Subcutaneous abdominal adipose tissue (tissue), 5 donors: Measurements from ENCODE around the gene NKD1.

Experiments
- H3K27ac ChIP-seq: one replicate; pipeline ENCODE4 v1.7.0; 2013; ENCODE audit warnings: low read depth, mild to moderate bottlenecking, inconsistent platforms, low read length, moderate library complexity
- H3K27me3 ChIP-seq, 5 donors: one replicate each; pipeline ENCODE4 v1.7.0; 2013; ENCODE audit warnings: low read length in 5 of 5, inconsistent platforms in 1 of 5; ENCODE audit not compliant: control insufficient read depth in 5 of 5, insufficient read depth in 4 of 5
- H3K36me3 ChIP-seq, 5 donors: one replicate each; pipeline ENCODE4 v1.7.0; 2013; ENCODE audit warnings: low read length in 5 of 5; ENCODE audit not compliant: control insufficient read depth in 5 of 5, insufficient read depth in 5 of 5
- H3K4me1 ChIP-seq, 5 donors: one replicate each; pipeline ENCODE4 v1.7.0; 2013; ENCODE audit warnings: low read length in 5 of 5, mild to moderate bottlenecking in 3 of 5, moderate library complexity in 1 of 5; ENCODE audit not compliant: control insufficient read depth in 5 of 5, insufficient read depth in 5 of 5
- H3K4me3 ChIP-seq, 5 donors: one replicate each; pipeline ENCODE4 v1.7.0; 2013; ENCODE audit warnings: low read length in 5 of 5, low read depth in 1 of 5
- H3K9ac ChIP-seq, 5 donors: one replicate each; pipeline ENCODE4 v1.7.0; 2013; ENCODE audit warnings: low read length in 5 of 5, mild to moderate bottlenecking in 4 of 5, moderate library complexity in 3 of 5
- H3K9me3 ChIP-seq, 5 donors: one replicate each; pipeline ENCODE4 v1.7.0; 2013; ENCODE audit warnings: low read length in 5 of 5; ENCODE audit not compliant: control insufficient read depth in 5 of 5
- donor health status: healthy.
- donor health status: healthy.
- donor health status: healthy.
- donor health status: healthy.
- donor health status: healthy.

NKD1 gene

DNA sequence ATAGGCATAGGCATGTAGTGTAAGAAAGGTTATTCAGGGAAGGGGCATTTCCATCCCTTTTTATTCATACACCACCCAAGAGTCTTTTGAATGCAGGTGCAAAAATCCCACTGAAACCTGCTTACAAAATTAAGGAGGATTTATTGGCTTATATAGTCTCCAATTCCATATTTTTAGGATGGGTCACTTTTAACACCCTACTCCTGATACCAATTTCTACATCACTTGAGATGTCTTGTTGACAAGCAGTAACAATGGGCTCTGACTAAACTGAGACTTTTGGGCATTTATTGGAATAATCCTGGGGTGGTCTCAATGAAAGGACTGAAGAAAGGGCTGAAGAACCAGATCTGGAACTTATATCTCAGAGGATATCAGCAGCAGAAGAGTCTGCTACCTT is 18.9 kb upstream of the NKD1 start:
- Histone ChIP-seq H3K4me1 (no peaks in the 10 kb centered on the region), H3K27me3 (peaks cover 0 to 8% (median 0%) of the 10 kb centered on the region in 5 donors), H3K36me3 (no peaks in the 10 kb centered on the region), H3K9me3 (peaks cover 4 to 19% (median 14%) of the 10 kb centered on the region in 5 donors), H3K4me3 (no peak overlapping the region), H3K27ac (no peak overlapping the region), H3K9ac (no peak overlapping the region)

GRCh38 chr16:50530277-50531236 is 17.6 kb upstream of the NKD1 start:
- H3K9ac ChIP-seq = no peak overlapping the region
- no peak overlapping the region for H3K4me3 ChIP-seq
- peaks cover 4 to 21% (median 18%) of the 10 kb centered on the region in 5 donors for H3K9me3 ChIP-seq
- H3K27me3 ChIP-seq = peaks cover 0 to 8% (median 0%) of the 10 kb centered on the region in 5 donors
- H3K36me3 ChIP-seq = no peaks in the 10 kb centered on the region
- no peak overlapping the region for H3K27ac ChIP-seq
- H3K4me1 ChIP-seq = no peaks in the 10 kb centered on the region

DNA sequence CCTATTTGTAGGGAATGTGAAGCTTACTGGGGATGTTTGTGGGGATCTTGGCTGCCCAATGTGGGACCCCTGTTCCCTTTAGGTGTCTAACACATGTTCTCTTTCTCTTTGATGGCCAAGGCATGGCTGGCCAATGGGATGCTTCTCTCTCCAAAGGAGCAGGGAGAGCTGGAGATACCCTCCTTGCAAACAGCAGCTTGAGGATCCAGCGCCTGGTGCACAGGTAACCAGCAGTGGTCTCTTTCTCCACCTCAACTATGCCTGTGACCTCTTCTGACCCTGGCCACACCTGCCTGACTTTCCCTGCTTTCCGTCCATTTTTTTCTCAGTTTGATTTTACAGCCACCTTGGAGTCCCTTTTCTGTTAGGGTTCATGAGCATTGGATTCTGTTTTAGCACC is 16.8 kb upstream of the NKD1 start:
- H3K4me3 ChIP-seq = no peak overlapping the region
- no peaks in the 10 kb centered on the region for H3K36me3 ChIP-seq
- no peaks in the 10 kb centered on the region for H3K4me1 ChIP-seq
- H3K9me3 ChIP-seq = peaks cover 4 to 21% (median 18%) of the 10 kb centered on the region in 5 donors
- no peak overlapping the region for H3K9ac ChIP-seq
- peaks cover 0 to 6% (median 0%) of the 10 kb centered on the region in 5 donors for H3K27me3 ChIP-seq
- no peak overlapping the region for H3K27ac ChIP-seq

GRCh38 chr16:50531901-50532300 is 16.3 kb upstream of the NKD1 start:
- Histone ChIP-seq H3K9ac (no peak overlapping the region), H3K9me3 (peaks cover 4 to 21% (median 18%) of the 10 kb centered on the region in 5 donors), H3K36me3 (no peaks in the 10 kb centered on the region)

DNA sequence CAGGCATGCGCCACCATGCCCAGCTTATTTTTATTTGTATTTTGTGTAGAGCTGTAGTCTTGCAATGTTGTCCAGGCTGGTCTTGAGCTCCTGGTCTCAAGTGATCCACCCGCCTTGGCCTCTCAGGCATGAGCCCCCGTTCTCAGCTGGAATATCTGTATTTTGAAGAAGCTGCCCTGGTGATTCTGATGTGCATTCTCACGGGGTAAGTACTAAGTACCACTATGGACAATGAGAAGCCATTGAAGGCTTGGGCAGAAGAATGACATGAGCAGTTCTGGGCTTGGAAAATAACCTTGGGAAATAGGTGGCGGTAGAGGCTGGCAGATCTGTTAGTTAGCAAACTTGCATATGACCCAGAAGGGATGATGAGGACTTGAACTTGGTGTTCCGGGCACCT is 15.6 kb upstream of the NKD1 start:
- Histone ChIP-seq H3K9me3 (peaks cover 4 to 21% (median 18%) of the 10 kb centered on the region in 5 donors), H3K9ac (no peak overlapping the region), H3K36me3 (no peaks in the 10 kb centered on the region), H3K27ac (no peak overlapping the region), H3K27me3 (peaks cover 0 to 5% (median 0%) of the 10 kb centered on the region in 5 donors), H3K4me3 (no peak overlapping the region), H3K4me1 (no peaks in the 10 kb centered on the region)

More at GRCh38 chr16:50531901-50532300, 16.3 kb upstream of the NKD1 start:
- no peak overlapping the region for H3K27ac ChIP-seq
- no peak overlapping the region for H3K4me3 ChIP-seq
- H3K4me1 ChIP-seq = no peaks in the 10 kb centered on the region
- H3K27me3 ChIP-seq = peaks cover 0 to 3% (median 0%) of the 10 kb centered on the region in 5 donors

- Histone ChIP-seq H3K9ac (no peak overlapping the region), H3K27ac (no peak overlapping the region), H3K9me3 (peaks cover 4 to 21% (median 18%) of the 10 kb centered on the region in 5 donors), H3K4me1 (no peaks in the 10 kb centered on the region), H3K27me3 (peaks cover 0 to 5% (median 0%) of the 10 kb centered on the region in 5 donors), H3K36me3 (no peaks in the 10 kb centered on the region), H3K4me3 (no peak overlapping the region)
Measured at GRCh38 chr16:50533317-50533716, 14.9 kb upstream of the NKD1 start.

- Histone ChIP-seq H3K4me3 (no peak overlapping the region), H3K9ac (no peak overlapping the region), H3K4me1 (no peaks in the 10 kb centered on the region), H3K9me3 (peaks cover under 1 to 16% (median 14%) of the 10 kb centered on the region in 5 donors), H3K27ac (no peak overlapping the region), H3K36me3 (no peaks in the 10 kb centered on the region), H3K27me3 (peaks cover 0 to 5% (median 0%) of the 10 kb centered on the region in 5 donors)
Measured at GRCh38 chr16:50534091-50534490, 14.1 kb upstream of the NKD1 start.

- Histone ChIP-seq H3K27ac (no peak overlapping the region), H3K4me1 (no peaks in the 10 kb centered on the region), H3K9me3 (peaks cover 0 to 12% (median 9%) of the 10 kb centered on the region in 5 donors), H3K4me3 (no peak overlapping the region), H3K9ac (no peak overlapping the region), H3K27me3 (peaks cover 0 to 5% (median 0%) of the 10 kb centered on the region in 5 donors), H3K36me3 (no peaks in the 10 kb centered on the region)
Measured at GRCh38 chr16:50534556-50534955, 13.6 kb upstream of the NKD1 start.

- Histone ChIP-seq H3K9ac (no peak overlapping the region), H3K4me1 (no peaks in the 10 kb centered on the region), H3K27ac (no peak overlapping the region), H3K4me3 (no peak overlapping the region), H3K36me3 (no peaks in the 10 kb centered on the region), H3K9me3 (peaks cover 0 to 9% (median 8%) of the 10 kb centered on the region in 5 donors), H3K27me3 (peaks cover 0 to 5% (median 0%) of the 10 kb centered on the region in 5 donors)
Measured at GRCh38 chr16:50534958-50535357, 13.2 kb upstream of the NKD1 start.
